RWPE2 (cell line): Measurements from ENCODE around the gene TMEM270.

Experiments used
- ATAC-seq: fragments of 200-7000 bp; cut with Tn5 transposase; 3 replicates; pipeline ENCODE4 v1.9.1; 2021; ENCODE audit warnings: low read depth
- DNase-seq: peaks from one replicate; pipeline ENCODE4 v3.0.0-alpha.2; 2020; ENCODE audit warnings: low spot score
- H3K27ac ChIP-seq: fragments of 450-650 bp; 2 replicates; pipeline ENCODE4 v1.5.1; 2017; ENCODE audit warnings: mild to moderate bottlenecking; ENCODE audit not compliant: poor library complexity, severe bottlenecking
- H3K27me3 ChIP-seq: fragments of 250-450 bp; sonication (Bioruptor Pico); 2 replicates; pipeline ENCODE4 v1.5.1; 2021; ENCODE audit warnings: mild to moderate bottlenecking, moderate library complexity; ENCODE audit not compliant: insufficient read depth, poor library complexity, severe bottlenecking
- H3K36me3 ChIP-seq: fragments of 250-450 bp; sonication (Bioruptor Pico); 2 replicates; pipeline ENCODE4 v1.5.1; 2020; ENCODE audit warnings: low read depth, mild to moderate bottlenecking, moderate library complexity
- H3K4me1 ChIP-seq: fragments of 250-450 bp; sonication (Bioruptor Pico); 2 replicates; pipeline ENCODE4 v1.5.1; 2021; ENCODE audit warnings: mild to moderate bottlenecking, moderate library complexity; ENCODE audit not compliant: insufficient read depth, poor library complexity, severe bottlenecking
- H3K4me3 ChIP-seq: fragments of 250-450 bp; sonication (Bioruptor Pico); 2 replicates; pipeline ENCODE4 v1.5.1; 2021; ENCODE audit warnings: mild to moderate bottlenecking, moderate library complexity; ENCODE audit not compliant: severe bottlenecking
- H3K9me3 ChIP-seq: fragments of 250-450 bp; sonication (Bioruptor Pico); 2 replicates; pipeline ENCODE4 v1.5.1; 2021; ENCODE audit warnings: mild to moderate bottlenecking, moderate library complexity; ENCODE audit not compliant: severe bottlenecking
- TF ChIP-seq, protein P1 (sequence below): fragments of 450-650 bp; IDR thresholded peaks from one replicate; pipeline ENCODE4 v1.5.1; 2017; ENCODE audit warnings: mild to moderate bottlenecking, moderate library complexity; ENCODE audit not compliant: poor library complexity, severe bottlenecking

Gene TMEM270

DNA sequence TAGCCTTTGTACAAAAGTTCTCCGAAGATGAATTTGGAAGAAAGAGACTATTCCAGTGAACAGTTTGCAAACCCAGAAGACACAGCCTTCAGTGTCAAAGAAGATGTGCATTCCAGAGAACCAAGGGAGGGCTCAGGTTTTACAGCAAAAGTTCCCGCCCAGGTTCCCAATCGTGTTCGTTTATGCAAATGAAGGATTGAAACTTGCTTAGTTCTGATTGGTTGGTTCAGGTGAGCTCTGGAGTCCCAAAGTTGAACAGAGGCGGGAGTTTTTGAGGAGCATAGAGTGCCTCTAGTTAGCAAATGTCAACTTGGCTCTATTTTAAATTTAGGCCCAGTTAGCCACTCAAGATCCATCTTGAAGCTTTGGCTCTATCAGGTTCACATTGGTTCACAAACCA lies 51.3 kb downstream of the TMEM270 start:
- Histone ChIP-seq H3K9me3 (no peaks in the 10 kb centered on the region), H3K4me3 (no peak overlapping the region), H3K4me1 (no peaks in the 10 kb centered on the region), H3K36me3 (no peaks in the 10 kb centered on the region), H3K27me3 (no peaks in the 10 kb centered on the region), H3K27ac (no peak overlapping the region)
- no peak for ATAC-seq
- TF ChIP-seq, protein P1, sequence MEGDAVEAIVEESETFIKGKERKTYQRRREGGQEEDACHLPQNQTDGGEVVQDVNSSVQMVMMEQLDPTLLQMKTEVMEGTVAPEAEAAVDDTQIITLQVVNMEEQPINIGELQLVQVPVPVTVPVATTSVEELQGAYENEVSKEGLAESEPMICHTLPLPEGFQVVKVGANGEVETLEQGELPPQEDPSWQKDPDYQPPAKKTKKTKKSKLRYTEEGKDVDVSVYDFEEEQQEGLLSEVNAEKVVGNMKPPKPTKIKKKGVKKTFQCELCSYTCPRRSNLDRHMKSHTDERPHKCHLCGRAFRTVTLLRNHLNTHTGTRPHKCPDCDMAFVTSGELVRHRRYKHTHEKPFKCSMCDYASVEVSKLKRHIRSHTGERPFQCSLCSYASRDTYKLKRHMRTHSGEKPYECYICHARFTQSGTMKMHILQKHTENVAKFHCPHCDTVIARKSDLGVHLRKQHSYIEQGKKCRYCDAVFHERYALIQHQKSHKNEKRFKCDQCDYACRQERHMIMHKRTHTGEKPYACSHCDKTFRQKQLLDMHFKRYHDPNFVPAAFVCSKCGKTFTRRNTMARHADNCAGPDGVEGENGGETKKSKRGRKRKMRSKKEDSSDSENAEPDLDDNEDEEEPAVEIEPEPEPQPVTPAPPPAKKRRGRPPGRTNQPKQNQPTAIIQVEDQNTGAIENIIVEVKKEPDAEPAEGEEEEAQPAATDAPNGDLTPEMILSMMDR: no peak
- DNase-seq: no peak
